Activated T-cell treated with anti-CD3 and anti-CD28 coated beads, Interleukin-2, amount 50 U/mL, for 72 hours (primary cell): Measurements from ENCODE around the gene ATP6V1G3. TPM values are rescaled to one million over a fixed set of nuclear protein-coding genes. Genes with fewer than 3 reads are reported as not detected.
"Not testable (repeated sequence)": the region's sequence is repeated elsewhere in the genome, so short reads cannot be mapped to it uniquely, and the experiment has no call there.

Experiments used
- ATAC-seq, 2 donors: fragments of 150-1000 bp; cut with Tn5 transposase; replicated peaks in 1 of 2; 2 replicates each; pipeline ENCODE4 v1.10.0; 2021; ENCODE audit warnings: moderate library complexity in 2 of 2, mild to moderate bottlenecking in 1 of 2
- DNase-seq, 2 donors: peaks; one replicate each; pipeline ENCODE4 v3.0.0; 2021 to 2022; ENCODE audit warnings: mixed read lengths in 1 of 2
- H3K27ac Mint-ChIP-seq: one replicate; pipeline ENCODE4 v1.8.0; 2022; ENCODE audit warnings: mild to moderate bottlenecking, moderate library complexity, mixed read lengths
- H3K27me3 Mint-ChIP-seq: one replicate; pipeline ENCODE4 v1.8.0; 2022; ENCODE audit warnings: low read depth, mixed read lengths
- H3K36me3 Mint-ChIP-seq, 2 donors: one replicate each; pipeline ENCODE4 v1.8.0; 2022; ENCODE audit warnings: mixed read lengths in 2 of 2, mild to moderate bottlenecking in 1 of 2; ENCODE audit not compliant: insufficient read depth in 2 of 2
- H3K4me1 Mint-ChIP-seq: one replicate; pipeline ENCODE4 v1.8.0; 2022; ENCODE audit warnings: low read depth, mixed read lengths
- H3K4me3 Mint-ChIP-seq, 2 donors: one replicate each; pipeline ENCODE4 v1.8.0; 2022; ENCODE audit warnings: mild to moderate bottlenecking in 2 of 2, mixed read lengths in 2 of 2, moderate library complexity in 2 of 2
- H3K9me3 Mint-ChIP-seq, 2 donors: one replicate each; pipeline ENCODE4 v1.8.0; 2022; ENCODE audit warnings: mixed read lengths in 2 of 2
- total RNA-seq, 2 donors: library from RNA; stranded (reverse); gene quantifications; one replicate each; pipeline ENCODE4 v1.2.3, GENCODE V29; 2022

ATP6V1G3 gene, protein sequence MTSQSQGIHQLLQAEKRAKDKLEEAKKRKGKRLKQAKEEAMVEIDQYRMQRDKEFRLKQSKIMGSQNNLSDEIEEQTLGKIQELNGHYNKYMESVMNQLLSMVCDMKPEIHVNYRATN
- not detected for total RNA-seq

DNA sequence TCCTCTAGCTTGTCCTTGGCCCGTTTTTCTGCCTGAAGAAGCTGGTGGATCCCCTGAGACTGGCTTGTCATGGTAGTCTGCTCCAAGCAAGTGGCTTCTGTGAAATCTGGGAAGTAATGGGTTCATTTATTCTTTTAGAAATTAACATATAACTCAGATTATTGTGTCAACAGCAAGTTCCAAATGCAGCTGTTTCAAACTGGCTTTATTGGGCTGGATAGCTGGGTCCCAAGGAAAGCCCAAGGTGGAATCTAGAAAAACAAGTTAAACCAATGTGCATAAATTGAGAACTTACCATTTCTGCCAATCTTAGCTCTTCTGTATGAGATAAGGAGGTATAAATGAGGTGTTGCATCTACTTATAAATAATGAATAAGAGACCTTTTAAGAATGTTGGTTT lies at the start of gene ATP6V1G3:
Gene ATP6V1G3 (minus strand): TSS at position 101 of the 400 bp plus-strand sequence. CDS start 30 bp downstream, at position 71.
- Mint-ChIP-seq H3K4me3 (peak within 1 kb of the TSS in 1 of 2 donors; percentile 47), H3K4me1 (peaks cover 77% of the 10 kb centered on the region), H3K36me3 (no peaks in the 10 kb centered on the region), H3K27ac (peak within 1 kb of the TSS; percentile 90), H3K9me3 (no peaks in the 10 kb centered on the region), H3K27me3 (no peaks in the 10 kb centered on the region)
- DNase-seq, result no peak
- no peak for ATAC-seq

DNA sequence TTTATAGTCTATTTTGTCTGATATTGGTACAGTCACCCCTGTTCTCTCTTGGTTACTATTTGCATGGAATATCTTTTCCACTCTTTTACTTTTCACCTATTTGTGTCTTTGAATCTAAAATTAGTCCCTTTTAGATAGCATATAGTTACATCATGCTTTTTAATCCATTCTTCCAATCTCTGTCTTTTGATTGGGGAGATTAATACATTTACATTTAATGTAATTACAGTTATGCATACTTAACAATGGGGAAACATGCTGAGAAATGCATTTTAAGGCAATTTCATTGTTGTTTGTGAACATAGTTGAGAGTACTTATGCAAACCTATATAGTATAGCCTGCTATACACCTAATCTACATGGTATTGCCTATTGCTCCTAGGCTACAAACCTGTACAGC lies 48.4 kb upstream of the ATP6V1G3 start:
- H3K4me1 Mint-ChIP-seq, result no peaks in the 10 kb centered on the region
- DNase-seq (no peak), ATAC-seq (no peak)
- no peak overlapping the region for H3K27ac Mint-ChIP-seq
- H3K4me3 Mint-ChIP-seq, result no peak overlapping the region
- H3K36me3 Mint-ChIP-seq, result peaks cover 16 to 26% of the 10 kb centered on the region in 2 donors
- peaks cover 10 to 13% of the 10 kb centered on the region in 2 donors for H3K9me3 Mint-ChIP-seq
- H3K27me3 Mint-ChIP-seq, result no peaks in the 10 kb centered on the region

GRCh38 chr1:198584163-198584562 lies 43.7 kb upstream of the ATP6V1G3 start:
- H3K27me3 Mint-ChIP-seq, result no peaks in the 10 kb centered on the region
- DNase-seq (no peak), ATAC-seq (no peak)
- H3K4me3 Mint-ChIP-seq, result no peak overlapping the region
- peaks cover 18 to 22% of the 10 kb centered on the region in 2 donors for H3K36me3 Mint-ChIP-seq
- no peaks in the 10 kb centered on the region for H3K4me1 Mint-ChIP-seq
- peaks cover 13 to 14% of the 10 kb centered on the region in 2 donors for H3K9me3 Mint-ChIP-seq
- H3K27ac Mint-ChIP-seq, result no peak overlapping the region

- H3K27ac Mint-ChIP-seq, H3K4me1 Mint-ChIP-seq, DNase-seq, H3K4me3 Mint-ChIP-seq, H3K27me3 Mint-ChIP-seq, ATAC-seq: not testable (repeated sequence)
- peaks cover 14 to 17% of the 10 kb centered on the region in 2 donors for H3K36me3 Mint-ChIP-seq
- peaks cover 10 to 11% of the 10 kb centered on the region in 2 donors for H3K9me3 Mint-ChIP-seq
These were observed 42.8 kb upstream of the ATP6V1G3 start for GRCh38 chr1:198583209-198583802.

DNA sequence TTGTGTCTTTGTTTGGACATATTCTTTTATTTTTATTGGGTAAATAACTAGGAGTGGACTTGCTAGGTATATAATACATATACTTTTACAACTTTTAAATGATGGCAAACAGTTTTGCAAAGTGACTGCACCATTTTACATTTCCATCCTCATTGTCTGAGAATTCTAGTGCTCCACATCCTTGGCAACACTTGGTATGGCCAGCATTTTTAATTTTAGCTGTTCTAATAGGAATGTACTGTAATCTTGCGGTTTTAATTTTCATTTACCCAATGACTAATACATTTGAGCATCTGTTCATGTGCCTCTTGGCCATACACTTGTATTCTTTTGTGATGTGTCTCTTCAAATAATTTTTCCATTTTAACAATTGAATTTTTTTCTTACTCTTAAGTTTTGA lies 37.0 kb upstream of the ATP6V1G3 start:
- DNase-seq, result no peak
- no peak for ATAC-seq
- Mint-ChIP-seq H3K4me1 (peaks cover 17% of the 10 kb centered on the region), H3K4me3 (no peak overlapping the region), H3K27ac (no peak overlapping the region), H3K36me3 (peaks cover 8% of the 10 kb centered on the region in 2 donors), H3K27me3 (no peaks in the 10 kb centered on the region), H3K9me3 (peaks cover 6 to 9% of the 10 kb centered on the region in 2 donors)

- Mint-ChIP-seq H3K4me1 (peaks cover 22% of the 10 kb centered on the region), H3K27ac (no peak overlapping the region), H3K4me3 (no peak overlapping the region), H3K36me3 (no peaks in the 10 kb centered on the region), H3K9me3 (peaks cover 2 to 3% of the 10 kb centered on the region in 2 donors), H3K27me3 (no peaks in the 10 kb centered on the region)
- ATAC-seq (no peak), DNase-seq (no peak)
These were observed 35.5 kb upstream of the ATP6V1G3 start for GRCh38 chr1:198575798-198576641.

- Mint-ChIP-seq H3K4me3 (no peak overlapping the region), H3K9me3 (peaks cover under 1 to 2% of the 10 kb centered on the region in 2 donors), H3K36me3 (no peaks in the 10 kb centered on the region), H3K4me1 (peaks cover 22% of the 10 kb centered on the region), H3K27me3 (no peaks in the 10 kb centered on the region), H3K27ac (no peak overlapping the region)
- no peak for ATAC-seq
- no peak for DNase-seq
These were observed 34.8 kb upstream of the ATP6V1G3 start for GRCh38 chr1:198575292-198575691.

GRCh38 chr1:198574325-198574724 lies 33.8 kb upstream of the ATP6V1G3 start:
- H3K36me3 Mint-ChIP-seq, result no peaks in the 10 kb centered on the region
- ATAC-seq (no peak), DNase-seq (no peak)
- peaks cover 0 to 2% of the 10 kb centered on the region in 2 donors for H3K9me3 Mint-ChIP-seq
- no peak overlapping the region for H3K4me3 Mint-ChIP-seq
- peaks cover 22% of the 10 kb centered on the region for H3K4me1 Mint-ChIP-seq
- no peak overlapping the region for H3K27ac Mint-ChIP-seq
- no peaks in the 10 kb centered on the region for H3K27me3 Mint-ChIP-seq

- Mint-ChIP-seq H3K9me3 (peaks cover 2 to 11% of the 10 kb centered on the region in 2 donors), H3K27me3 (no peaks in the 10 kb centered on the region), H3K36me3 (peaks cover 4 to 9% of the 10 kb centered on the region in 2 donors), H3K4me1 (peaks cover 46% of the 10 kb centered on the region), H3K4me3 (peak overlapping the region in 1 of 2 donors; percentile 22), H3K27ac (peak overlapping the region; percentile 49)
- no peak for DNase-seq
- ATAC-seq, result peak; percentile 50 to 60
These were observed 24.2 kb upstream of the ATP6V1G3 start for GRCh38 chr1:198564716-198565115.

- Mint-ChIP-seq H3K4me3 (peak overlapping the region in 1 of 2 donors; percentile 8), H3K36me3 (peaks cover 4 to 9% of the 10 kb centered on the region in 2 donors), H3K27me3 (no peaks in the 10 kb centered on the region), H3K27ac (peak overlapping the region; percentile 49), H3K9me3 (peaks cover 2 to 11% of the 10 kb centered on the region in 2 donors), H3K4me1 (peaks cover 47% of the 10 kb centered on the region)
- ATAC-seq (no peak), DNase-seq (no peak)
These were observed 23.7 kb upstream of the ATP6V1G3 start for GRCh38 chr1:198564157-198564556.

GRCh38 chr1:198563583-198563982 lies 23.1 kb upstream of the ATP6V1G3 start:
- Mint-ChIP-seq H3K27me3 (no peaks in the 10 kb centered on the region), H3K4me3 (peak overlapping the region in 1 of 2 donors; percentile 33), H3K27ac (peak overlapping the region; percentile 31), H3K4me1 (peaks cover 49% of the 10 kb centered on the region), H3K36me3 (peaks cover 4 to 7% of the 10 kb centered on the region in 2 donors), H3K9me3 (peaks cover 2 to 11% of the 10 kb centered on the region in 2 donors)
- ATAC-seq (no peak), DNase-seq (no peak)

DNA sequence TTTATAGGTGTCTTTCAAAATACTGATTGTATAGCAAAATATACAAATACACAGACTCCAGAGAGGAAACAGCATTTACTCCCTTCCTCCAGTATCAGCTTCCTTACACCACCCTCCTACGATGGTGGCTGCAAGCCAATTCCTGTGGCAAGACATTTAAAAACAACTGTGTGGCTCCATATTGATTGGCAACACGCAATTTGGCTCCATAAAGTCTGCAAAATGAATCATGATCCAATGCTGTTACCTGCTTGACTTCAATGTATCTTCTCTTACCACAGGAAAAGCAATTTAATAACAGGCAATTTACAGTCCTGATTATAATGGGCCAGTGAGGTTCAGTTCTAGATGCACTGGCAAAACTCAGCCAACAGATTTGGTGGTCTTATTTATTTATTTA lies 19.7 kb upstream of the ATP6V1G3 start:
- Mint-ChIP-seq H3K9me3 (no peaks in the 10 kb centered on the region), H3K27ac (no peak overlapping the region), H3K4me3 (no peak overlapping the region), H3K36me3 (no peaks in the 10 kb centered on the region), H3K27me3 (no peaks in the 10 kb centered on the region), H3K4me1 (peaks cover 66% of the 10 kb centered on the region)
- DNase-seq (no peak), ATAC-seq (no peak)

- DNase-seq (no peak), ATAC-seq (no peak)
- Mint-ChIP-seq H3K4me1 (peaks cover 66% of the 10 kb centered on the region), H3K27ac (no peak overlapping the region), H3K36me3 (no peaks in the 10 kb centered on the region), H3K9me3 (no peaks in the 10 kb centered on the region), H3K4me3 (no peak overlapping the region), H3K27me3 (no peaks in the 10 kb centered on the region)
These were observed 18.9 kb upstream of the ATP6V1G3 start for GRCh38 chr1:198559362-198559761.
